Thoracic aorta (tissue), 2 donors: ENCODE data around the gene FHIT. TPM values are rescaled to one million over a fixed set of nuclear protein-coding genes. Genes with fewer than 3 reads are reported as not detected.

Experiments
- ATAC-seq: fragments of 150-250 bp; one replicate; pipeline ENCODE4 v1.8.0; 2017; ENCODE audit warnings: low read depth; ENCODE audit not compliant: insufficient number of reproducible peaks, low FRiP score
- DNase-seq: peaks from one replicate; pipeline ENCODE4 v3.0.0-alpha.2; 2020; ENCODE audit warnings: low spot score
- H3K27ac ChIP-seq, 2 donors: fragments of 200-600 bp; sonication (generic); 1 replicate in 1 of 2; 2 replicates in 1 of 2; pipeline ENCODE4 v1.5.1; 2016; ENCODE audit warnings: mild to moderate bottlenecking in 2 of 2, moderate library complexity in 2 of 2
- H3K27me3 ChIP-seq: fragments of 200-600 bp; sonication (generic); replicated peaks from 2 replicates; pipeline ENCODE4 v1.6.0; 2016; ENCODE audit warnings: mild to moderate bottlenecking; ENCODE audit not compliant: insufficient read depth
- H3K36me3 ChIP-seq: fragments of 200-600 bp; sonication (generic); one replicate; pipeline ENCODE4 v1.5.1; 2016
- H3K4me1 ChIP-seq, 2 donors: fragments of 200-600 bp; sonication (generic); 1 replicate in 1 of 2; 2 replicates in 1 of 2; pipeline versions ENCODE4 v1.5.1 to v1.6.0; 2016; ENCODE audit warnings: low read depth in 2 of 2, mild to moderate bottlenecking in 1 of 2; ENCODE audit not compliant: control insufficient read depth in 1 of 2
- H3K4me3 ChIP-seq: fragments of 200-600 bp; sonication (generic); 2 replicates; pipeline ENCODE4 v1.5.1; 2016; ENCODE audit warnings: mild to moderate bottlenecking
- H3K9me3 ChIP-seq: fragments of 200-600 bp; sonication (generic); 2 replicates; pipeline ENCODE4 v1.5.1; 2016
- CTCF ChIP-seq: fragments of 200-600 bp; sonication (generic); IDR thresholded peaks from one replicate; pipeline ENCODE4 v1.5.1; 2019; ENCODE audit warnings: antibody characterized with exemption
- total RNA-seq, 2 donors: library from RNA; depleted of rRNA; stranded (reverse); fragments of >200 nt; gene quantifications; one replicate each; pipeline versions ENCODE4 v1.1.0 to v1.2.3, GENCODE V29; 2016

Gene FHIT
- total RNA-seq, 2 donors from 2014 or later, result 2.0 to 2.3 TPM

GRCh38 chr3:59996056-59996455 lies 1255.2 kb downstream of the FHIT start:
- DNase-seq, result no peak
- no peak for TF ChIP-seq CTCF
- H3K27ac ChIP-seq, result no peak overlapping the region
- H3K36me3 ChIP-seq, result no peaks in the 10 kb centered on the region
- H3K9me3 ChIP-seq, result no peaks in the 10 kb centered on the region
- no peaks in the 10 kb centered on the region for H3K4me1 ChIP-seq
- no peak for ATAC-seq
- H3K4me3 ChIP-seq, result no peak overlapping the region
- no peaks in the 10 kb centered on the region for H3K27me3 ChIP-seq

- Histone ChIP-seq H3K27ac (no peak overlapping the region), H3K9me3 (no peaks in the 10 kb centered on the region), H3K36me3 (no peaks in the 10 kb centered on the region), H3K4me3 (no peak overlapping the region), H3K4me1 (no peaks in the 10 kb centered on the region), H3K27me3 (no peaks in the 10 kb centered on the region)
- DNase-seq (no peak), ATAC-seq (no peak)
- TF ChIP-seq CTCF, result no peak
Measured at GRCh38 chr3:59995563-59995962, 1255.7 kb downstream of the FHIT start.

- no peak for ATAC-seq
- H3K9me3 ChIP-seq, result no peaks in the 10 kb centered on the region
- no peak for TF ChIP-seq CTCF
- no peaks in the 10 kb centered on the region for H3K27me3 ChIP-seq
- DNase-seq, result no peak
- H3K4me1 ChIP-seq, result no peaks in the 10 kb centered on the region
- H3K27ac ChIP-seq, result no peak overlapping the region
- H3K4me3 ChIP-seq, result no peak overlapping the region
- H3K36me3 ChIP-seq, result no peaks in the 10 kb centered on the region
Measured at GRCh38 chr3:59994732-59995304, 1256.4 kb downstream of the FHIT start.

- ATAC-seq (no peak), DNase-seq (no peak)
- H3K27me3 ChIP-seq, result no peaks in the 10 kb centered on the region
- no peaks in the 10 kb centered on the region for H3K9me3 ChIP-seq
- TF ChIP-seq CTCF, result no peak
- no peak overlapping the region for H3K4me3 ChIP-seq
- no peaks in the 10 kb centered on the region for H3K4me1 ChIP-seq
- H3K36me3 ChIP-seq, result no peaks in the 10 kb centered on the region
- H3K27ac ChIP-seq, result no peak overlapping the region
Measured at GRCh38 chr3:59992578-59992977, 1258.7 kb downstream of the FHIT start.

GRCh38 chr3:59990915-59991314 lies 1260.3 kb downstream of the FHIT start:
- Histone ChIP-seq H3K4me3 (no peak overlapping the region), H3K27me3 (no peaks in the 10 kb centered on the region), H3K27ac (no peak overlapping the region), H3K4me1 (no peaks in the 10 kb centered on the region), H3K9me3 (no peaks in the 10 kb centered on the region), H3K36me3 (no peaks in the 10 kb centered on the region)
- no peak for TF ChIP-seq CTCF
- no peak for DNase-seq
- ATAC-seq, result no peak
